HG02973 (cell line): ENCODE data around the gene ZNF600.
A peak's percentile ranks its signal among the peaks of the same experiment; 100 is the strongest.
"Not testable (repeated sequence)": the region's sequence is repeated elsewhere in the genome, so short reads cannot be mapped to it uniquely, and the experiment has no call there.

Source experiments
- ATAC-seq: cut with Tn5 transposase; IDR thresholded peaks from one replicate; pipeline ENCODE4 v1.9.1; 2021; ENCODE audit warnings: moderate library complexity; ENCODE audit not compliant: unreplicated experiment

ZNF600 gene

DNA sequence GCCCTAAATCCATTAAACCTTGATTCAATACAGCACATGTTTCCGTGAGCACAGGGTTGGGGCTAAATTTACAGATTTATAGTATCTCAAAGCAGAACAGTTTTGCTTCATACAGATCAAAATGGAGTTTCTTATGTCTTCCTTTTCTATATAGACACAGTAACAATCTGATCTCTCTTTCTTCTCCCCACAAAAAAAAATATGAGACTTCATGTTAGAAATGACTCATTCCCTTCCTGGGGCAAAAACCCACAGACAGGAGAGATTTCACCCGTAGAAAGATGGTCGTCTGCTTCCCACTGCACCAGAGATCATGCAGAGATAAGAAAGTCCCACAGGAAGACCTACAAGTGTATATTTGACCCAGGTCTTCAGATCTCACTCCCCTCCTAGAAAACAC lies 44.1 kb downstream of the ZNF600 start:
- no peak for ATAC-seq

DNA sequence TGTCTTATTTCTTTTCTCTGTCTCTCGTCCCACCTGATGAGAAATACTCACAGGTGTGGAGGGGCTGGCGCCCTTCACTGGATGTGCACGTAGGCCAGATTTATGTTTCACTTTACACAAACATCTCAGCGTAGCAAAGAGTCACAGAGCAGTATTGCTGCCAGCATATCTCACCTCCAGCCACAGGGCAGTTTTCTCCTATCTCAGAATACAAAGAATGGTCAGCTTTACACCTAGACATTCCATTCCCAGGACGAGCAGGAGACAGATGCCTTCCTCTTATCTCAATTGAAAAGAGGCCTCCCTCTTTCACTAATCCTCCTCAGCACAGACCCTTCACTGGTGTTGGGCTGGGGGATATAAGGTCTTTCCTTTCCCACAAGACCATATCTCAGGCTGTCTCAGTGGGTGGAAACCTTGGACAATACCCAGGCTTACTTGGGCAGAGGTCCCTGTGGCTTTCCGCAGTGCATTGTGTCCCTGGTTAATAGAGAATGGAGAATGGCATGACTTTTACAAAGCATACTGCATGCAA lies 44.6 kb downstream of the ZNF600 start:
- ATAC-seq, result no peak

DNA sequence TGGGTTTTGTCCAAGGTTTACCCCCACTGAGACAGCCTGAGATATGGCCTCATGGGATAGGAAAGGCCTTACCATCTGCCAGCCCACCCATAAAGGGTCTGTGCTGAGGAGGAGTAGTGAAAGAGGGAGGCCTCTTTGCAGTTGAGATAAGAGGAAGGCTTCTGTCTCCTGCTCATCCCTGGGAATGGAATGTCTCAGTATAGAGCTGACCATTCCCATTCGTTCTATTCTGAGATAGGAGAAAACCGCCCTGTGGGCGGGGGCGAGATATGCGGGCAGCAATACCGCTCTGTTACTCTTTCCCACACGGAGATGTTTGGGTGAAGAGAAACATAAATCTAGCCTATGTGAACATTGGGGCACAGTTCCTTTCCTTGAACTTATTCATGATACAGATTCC lies 45.2 kb downstream of the ZNF600 start:
- ATAC-seq, result not testable (repeated sequence)

DNA sequence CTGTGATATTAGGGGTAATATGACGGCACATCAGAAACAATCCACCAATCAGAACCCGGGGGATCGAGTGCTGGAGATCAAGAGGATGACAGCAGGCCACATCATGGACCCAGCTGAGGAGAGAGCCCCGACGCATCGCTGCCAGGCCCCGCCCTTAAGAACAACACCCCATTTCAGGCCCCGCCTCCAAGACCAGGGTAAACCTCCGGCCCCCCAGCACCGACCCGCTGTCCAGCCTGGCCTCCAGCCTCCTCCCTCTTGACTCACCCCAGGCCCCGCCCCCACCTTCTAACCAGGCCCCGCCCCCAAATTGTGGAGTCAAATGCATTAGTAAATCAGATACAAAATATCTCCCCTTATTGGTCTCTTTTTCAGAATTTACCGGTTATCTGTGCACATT lies 47.0 kb downstream of the ZNF600 start:
- ATAC-seq, result no peak

DNA sequence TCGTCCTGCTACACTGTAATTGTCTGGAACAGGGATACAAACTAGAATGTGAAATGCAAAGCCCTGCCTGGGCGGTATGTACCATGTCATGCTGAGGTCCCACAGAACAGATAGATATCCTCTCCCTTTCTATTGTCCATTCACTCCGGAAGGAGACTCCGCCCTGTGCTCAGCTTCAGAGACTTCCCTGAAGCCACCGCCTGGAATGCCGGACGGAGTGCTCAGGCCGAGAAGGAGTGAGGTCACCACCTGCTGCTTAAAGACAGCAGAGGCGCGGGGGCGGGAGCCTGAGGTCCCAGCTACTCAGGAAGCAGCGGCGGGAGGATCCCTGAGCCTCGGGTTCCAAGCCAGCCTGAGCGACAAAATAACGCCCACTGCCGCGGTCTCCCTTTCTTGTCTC lies 50.9 kb downstream of the ZNF600 start:
- no peak for ATAC-seq

DNA sequence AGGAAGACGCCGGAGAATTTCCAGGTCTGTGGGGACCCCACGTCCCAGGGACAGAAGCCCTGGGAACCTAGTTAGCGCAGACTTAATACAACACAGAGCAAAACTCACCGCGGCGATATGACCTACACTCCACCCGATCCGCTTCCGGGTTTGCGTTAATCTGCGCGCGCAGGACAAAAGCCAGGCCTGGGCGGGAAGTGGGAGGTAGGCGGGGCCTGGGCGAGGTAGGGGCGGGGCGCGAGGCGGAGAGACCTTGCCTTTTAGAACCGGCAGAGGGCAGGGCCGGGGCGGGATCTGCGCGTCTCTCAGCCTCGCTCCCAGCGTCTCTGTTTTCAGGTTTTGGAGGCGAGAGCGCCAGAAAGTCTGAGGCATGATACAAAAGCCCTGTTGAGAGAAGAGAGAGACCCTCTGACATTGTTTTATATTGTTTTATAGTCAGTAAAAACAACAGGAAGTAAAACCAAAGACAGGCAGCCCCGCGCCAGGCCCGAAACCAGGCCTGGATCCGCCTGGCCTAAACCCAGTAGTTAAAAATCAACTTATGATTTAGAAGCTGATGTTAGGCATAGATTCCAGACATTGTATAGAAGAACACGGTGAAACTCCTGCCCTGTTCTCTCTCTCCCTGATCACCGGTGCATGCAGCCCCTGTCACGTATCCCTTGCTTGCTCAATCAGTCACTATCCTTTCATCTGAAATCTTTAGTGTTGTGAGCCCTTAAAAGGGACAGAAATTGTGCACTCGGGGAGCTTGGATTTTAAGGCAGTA lies 51.5 kb downstream of the ZNF600 start, which contains the start of gene ZNF611:
ZNF611 (minus strand) TSS at position 152 of the 769 bp plus-strand sequence. CDS start 19,150 bp downstream, outside the sequence.
- peak; percentile 94 for ATAC-seq

DNA sequence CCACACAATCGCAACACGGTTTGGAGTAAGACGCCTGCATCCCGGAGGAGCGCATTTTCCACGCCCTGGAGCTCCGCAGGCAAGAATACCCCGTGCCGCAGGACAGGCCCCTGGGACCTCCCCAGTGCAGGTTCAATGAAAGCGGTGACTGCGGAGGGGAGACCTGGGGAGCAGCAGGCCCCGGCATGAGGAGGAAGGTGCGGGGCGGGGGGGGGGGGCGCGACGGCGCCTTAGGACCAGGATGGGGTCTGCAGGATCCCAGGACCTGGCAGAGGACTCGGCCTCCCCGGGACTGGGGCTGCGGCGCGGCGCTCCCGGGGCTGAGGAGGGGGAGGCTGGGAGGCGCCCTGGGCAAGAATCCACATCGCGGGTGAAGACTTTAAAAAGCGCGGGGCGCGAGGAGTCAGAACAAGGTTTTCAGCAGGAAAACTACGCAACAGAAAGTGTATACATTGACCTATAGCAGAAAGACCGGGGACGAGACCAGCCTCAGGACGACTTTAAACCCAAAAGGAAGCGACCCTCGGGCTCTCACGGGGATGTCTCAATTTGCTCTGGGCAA lies 52.2 kb downstream of the ZNF600 start:
- peak; percentile 23 for ATAC-seq

DNA sequence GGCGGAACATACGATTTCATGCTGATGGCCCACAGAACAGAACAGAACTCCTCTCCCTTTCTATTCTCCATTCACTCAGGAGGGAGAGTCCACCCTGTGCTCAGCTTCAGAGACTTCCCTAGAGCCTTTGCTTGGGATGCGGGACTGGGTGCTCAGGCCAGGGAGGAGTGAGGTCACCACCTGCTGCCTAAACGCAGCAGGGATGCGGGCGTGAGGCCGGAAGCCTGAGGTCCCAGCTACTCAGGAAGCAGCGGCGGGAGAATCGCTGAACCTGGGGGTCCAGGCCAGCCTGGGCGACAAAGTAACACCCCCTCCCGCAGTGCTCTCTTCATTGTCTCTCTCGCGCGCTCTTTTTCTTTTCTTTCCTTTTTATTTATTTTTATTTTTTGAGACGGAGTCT lies 60.5 kb downstream of the ZNF600 start:
- ATAC-seq, result not testable (repeated sequence)

DNA sequence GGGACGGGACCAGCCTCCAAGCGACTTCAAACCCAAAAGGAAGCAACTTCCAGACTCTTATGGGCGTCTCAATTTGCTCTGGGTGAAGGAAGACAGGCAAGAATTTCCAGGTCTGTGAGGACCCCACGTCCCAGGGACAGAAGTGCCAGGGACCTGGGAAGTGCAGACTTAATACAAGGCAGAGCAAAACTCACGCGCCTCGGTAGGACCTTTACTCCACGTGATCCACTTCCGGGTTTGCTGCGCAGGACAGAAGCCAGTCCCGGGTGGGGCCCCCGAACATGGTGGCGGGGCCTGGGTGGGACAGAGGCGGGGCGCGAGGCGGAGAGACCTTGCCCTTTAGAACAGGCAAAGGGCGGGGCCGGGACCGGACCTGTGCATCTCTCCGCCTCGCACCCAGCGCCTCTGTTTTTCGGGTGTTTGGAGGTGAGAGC lies 61.0 kb downstream of the ZNF600 start:
- ATAC-seq, result no peak

DNA sequence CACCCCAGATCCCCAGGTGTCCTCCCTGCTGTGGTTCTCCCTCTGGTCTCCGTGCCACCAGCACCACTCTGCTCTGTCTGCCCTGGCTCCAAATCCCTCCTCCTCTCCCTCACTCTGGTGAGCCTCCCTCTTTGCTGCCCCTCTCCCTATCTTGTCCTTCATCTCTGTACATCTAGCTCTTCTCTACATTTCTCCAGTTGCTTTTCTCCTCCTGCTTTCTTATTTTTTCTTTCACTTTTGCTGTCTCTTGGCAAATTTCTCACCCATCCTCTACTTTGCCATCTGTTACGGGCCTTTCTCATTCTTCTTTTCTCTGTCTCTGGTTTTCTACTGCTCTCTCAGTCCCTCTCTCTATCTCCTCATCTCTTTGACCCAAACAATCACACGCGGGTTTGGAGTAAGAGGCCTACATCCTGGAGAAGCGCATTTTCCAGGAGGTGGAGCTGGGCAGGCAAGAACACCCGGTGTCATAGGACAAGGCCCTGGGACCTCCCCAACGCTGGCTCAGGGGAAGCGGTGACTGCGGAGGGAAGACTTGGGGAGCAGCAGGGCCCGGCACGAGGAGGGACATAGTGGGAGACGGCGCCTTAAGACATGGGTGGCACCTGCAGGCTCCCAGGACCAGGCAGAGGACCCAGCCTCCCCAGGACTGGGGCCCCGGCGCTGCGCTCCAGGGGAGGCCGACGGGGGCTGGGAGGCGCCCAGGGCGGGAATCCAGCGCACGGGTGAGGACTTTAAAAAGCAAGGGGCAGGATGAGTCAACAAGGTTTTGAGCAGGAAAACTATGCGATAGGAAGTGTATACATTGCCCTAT lies 61.7 kb downstream of the ZNF600 start:
- ATAC-seq, result no peak

DNA sequence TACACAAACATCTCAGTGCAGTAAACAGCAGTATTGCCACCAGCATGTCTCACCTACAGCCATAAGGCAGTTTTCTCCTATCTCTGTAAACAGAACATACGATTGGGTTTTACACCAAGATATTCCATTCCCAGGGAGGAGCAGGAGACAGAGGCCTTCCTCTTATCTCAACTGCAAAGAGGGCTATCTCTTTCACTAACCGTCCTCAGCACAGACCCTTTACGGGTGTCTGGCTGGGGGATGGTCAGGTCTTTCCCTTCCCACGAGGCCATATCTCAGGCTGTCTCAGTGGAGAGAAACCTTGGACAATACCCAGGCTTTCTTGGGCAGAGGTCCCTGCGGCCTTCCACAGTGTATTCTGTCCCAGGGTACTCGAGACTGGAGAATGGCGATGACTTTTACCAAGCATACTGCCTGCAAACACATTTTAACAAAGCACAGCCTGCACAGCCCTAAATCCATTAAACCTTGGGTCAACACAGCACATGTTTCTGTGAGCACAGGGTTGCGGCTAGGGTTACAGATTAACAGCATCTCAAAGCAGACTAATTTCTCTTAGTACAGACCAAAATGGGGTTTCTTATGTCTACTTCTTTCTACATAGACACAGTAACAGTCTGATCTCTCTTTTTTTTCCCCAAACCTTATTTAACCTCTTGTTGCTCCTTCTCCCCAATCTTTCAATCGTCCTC lies 62.5 kb downstream of the ZNF600 start:
- not testable (repeated sequence) for ATAC-seq

DNA sequence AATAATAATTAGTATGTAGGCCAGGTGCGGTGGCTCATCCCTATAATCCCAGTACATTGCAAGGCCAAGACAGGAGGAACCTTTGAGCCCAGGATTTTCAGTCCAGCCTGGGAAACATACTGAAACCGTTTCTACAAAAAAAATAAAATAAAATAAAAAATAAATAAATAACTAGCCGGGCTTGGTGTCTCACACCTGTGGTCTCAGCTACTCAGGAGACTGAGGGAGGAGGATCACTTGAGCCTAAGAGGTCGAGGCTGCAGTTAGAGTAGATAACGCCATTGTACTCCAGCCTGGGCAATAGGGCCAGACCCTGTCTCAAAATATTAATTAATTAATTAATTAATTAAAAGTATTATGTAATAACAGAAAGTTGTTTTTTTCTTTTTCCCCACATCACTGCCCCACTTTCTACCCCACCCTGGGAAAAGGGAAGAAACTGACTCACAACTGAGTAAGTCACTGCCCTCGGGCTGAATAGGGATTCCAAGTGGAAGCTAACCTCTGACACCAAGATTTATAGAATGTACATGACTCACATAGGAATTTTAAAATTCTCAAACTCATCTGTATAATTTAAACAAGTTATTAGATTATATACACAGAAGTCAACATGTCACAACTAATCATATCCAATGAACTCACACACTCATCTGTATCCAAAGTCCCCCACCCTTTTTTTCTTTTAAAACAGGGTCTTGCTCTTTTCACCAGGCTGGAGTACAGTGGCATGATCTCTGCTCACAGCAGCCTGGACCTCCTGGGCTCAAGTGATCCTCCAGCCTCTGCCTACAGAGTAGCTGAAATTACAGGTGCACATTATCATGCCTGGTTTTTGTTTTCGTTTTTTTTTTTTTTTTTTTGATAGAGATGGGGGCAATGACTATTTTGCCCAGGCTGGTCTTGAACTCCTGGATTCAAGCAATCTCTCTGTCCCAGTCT lies 64.3 kb downstream of the ZNF600 start:
- no peak for ATAC-seq

DNA sequence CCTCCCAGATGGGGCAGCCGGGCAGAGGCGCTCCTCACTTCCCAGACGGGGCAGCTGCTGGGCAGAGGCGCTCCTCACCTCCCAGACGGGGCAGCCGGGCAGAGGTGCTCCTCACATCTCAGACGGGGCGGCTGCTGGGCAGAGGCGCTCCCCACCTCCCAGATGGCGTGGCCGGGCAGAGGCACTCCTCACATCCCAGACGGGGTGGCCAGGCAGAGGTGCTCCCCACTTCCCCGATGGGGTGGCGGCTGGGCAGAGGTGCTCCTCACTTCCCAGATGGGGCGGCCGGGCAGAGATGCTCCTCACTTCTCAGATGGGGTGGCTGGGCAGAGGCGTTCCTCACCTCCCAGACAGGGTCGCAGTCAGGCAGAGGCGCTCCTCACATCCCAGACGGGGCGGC lies 66.0 kb downstream of the ZNF600 start:
- ATAC-seq, result not testable (repeated sequence)

DNA sequence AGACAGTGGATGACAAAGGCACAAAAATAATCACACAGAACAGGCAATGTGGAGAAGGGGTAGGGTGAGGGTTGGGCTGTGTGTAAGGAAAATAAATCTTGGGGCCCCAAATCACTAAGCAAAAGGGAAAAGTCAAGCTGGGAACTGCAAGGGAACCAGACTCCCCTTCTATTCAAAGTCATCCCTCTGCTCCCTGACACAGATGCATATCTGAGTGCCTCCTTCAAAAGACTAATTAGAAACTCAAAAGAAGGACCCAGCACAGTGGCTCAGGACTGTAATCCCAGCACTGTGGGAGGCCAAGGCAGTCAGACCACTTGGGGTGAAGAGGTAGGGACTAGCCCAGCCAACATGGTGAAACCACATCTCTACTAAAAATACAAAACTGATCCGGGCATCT lies 70.1 kb downstream of the ZNF600 start:
- ATAC-seq, result no peak

DNA sequence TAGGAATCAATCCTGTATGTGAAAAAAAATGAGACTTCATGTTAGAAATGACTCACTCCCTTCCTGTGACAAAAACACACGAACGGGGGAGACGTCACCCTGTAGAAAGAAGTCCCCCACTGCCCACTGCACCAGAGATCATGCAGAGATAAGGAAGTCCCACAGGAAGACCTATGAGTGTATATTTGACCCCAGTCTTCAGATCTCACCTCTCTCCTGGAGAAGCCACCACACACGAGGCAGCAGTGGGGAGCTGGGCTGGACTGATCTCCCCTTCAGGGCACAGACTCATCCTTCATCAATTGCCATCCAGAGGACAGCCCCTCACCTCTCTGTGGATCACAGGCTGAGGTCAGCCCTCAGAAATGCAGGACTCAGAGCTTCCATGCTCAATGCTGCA lies 70.7 kb downstream of the ZNF600 start:
- not testable (repeated sequence) for ATAC-seq

DNA sequence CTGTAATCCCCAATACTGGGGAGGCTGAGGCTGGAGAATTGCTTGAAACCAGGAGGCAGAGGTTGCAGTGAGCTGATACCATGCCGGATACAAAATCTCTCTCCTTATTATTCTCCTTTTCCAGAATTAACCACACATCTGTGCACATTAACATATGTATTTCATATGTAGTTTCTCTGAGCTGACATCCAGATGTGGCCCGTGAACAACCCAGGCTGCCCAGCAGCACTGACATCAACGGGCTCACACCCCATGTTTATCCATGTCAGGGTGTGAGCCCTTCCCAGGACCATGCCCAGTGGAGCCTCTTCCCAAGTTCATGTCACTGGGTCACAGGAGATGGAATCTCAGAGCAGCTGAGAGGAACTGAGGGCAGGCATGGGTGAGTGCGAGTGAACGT lies 71.3 kb downstream of the ZNF600 start:
- not testable (repeated sequence) for ATAC-seq
